GM18508 (cell line): ENCODE measurements around the gene CALHM3.
"Not testable (repeated sequence)": the region's sequence is repeated elsewhere in the genome, so short reads cannot be mapped to it uniquely, and the experiment has no call there.

ENCODE experiments used
- ATAC-seq: cut with Tn5 transposase; IDR thresholded peaks from one replicate; pipeline ENCODE4 v1.9.1; 2021; ENCODE audit warnings: moderate number of reproducible peaks; ENCODE audit not compliant: insufficient read depth, unreplicated experiment

Gene CALHM3

DNA sequence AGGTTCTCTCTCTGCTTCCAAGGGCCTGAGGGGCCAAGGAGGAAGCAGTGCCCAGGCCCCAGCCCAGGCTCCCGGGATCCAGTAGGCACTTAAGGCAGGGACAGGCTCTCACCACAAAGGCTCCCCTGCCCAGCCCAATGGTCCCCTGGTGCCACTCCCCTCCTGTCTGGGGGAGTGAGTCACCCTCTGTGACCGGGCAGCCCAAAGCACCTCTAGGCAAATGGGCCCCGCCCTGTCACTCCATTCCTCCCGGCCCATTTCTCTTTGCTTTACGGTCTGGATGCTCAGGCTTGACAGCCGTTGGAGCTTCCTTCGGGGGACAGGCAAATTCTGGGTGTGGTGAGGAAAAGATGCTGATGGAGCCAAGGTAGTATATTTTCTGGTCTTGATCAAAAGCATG lies at the start of gene CALHM3:
CALHM3 (minus strand) TSS at position 106 of the 400 bp plus-strand sequence. CDS start 208 bp downstream, outside the sequence.
- no peak for ATAC-seq

DNA sequence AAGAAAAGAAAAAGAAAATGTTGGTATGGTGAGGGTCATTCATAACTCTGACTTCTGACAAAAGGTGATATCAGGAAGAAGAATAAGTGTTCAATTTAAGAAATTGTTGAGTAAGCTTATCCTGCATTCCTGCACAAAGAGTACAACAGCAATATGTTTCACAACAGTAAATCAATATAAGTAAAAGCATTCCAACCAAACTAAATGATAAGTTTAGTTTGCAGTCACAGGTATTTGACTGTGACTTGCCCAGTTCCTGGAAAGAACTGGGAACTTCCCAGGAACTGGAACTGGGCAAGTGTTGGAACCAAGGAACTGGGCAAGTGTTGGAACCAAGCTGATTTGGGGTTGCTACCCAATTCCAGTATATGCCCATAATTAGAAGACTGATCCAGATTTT lies 49.5 kb upstream of the CALHM3 start:
- ATAC-seq: no peak

DNA sequence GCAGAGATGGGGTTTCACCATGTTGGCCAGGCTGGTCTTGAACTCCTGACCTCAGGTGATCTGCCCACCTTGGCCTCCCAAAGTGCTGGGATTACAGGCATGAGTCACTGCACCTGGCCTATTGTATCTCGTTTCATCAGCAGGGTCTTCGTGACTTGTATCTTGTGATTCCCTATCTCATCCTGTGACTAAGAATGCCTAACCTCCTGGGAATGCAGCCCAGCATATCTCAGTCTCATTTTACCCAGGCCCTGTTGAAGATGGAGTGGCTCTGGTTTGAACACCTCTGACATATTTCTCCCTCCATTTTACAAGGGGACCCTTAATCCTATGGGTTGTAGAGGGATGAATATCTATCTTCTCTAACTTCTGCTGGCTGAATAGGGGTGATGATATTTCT lies 48.4 kb upstream of the CALHM3 start:
- not testable (repeated sequence) for ATAC-seq

- no peak for ATAC-seq
These were observed 46.9 kb upstream of the CALHM3 start for GRCh38 chr10:103525901-103526300.

GRCh38 chr10:103523683-103524082 lies 44.6 kb upstream of the CALHM3 start:
- no peak for ATAC-seq

GRCh38 chr10:103522006-103522405 lies 43.0 kb upstream of the CALHM3 start:
- ATAC-seq: not testable (repeated sequence)

DNA sequence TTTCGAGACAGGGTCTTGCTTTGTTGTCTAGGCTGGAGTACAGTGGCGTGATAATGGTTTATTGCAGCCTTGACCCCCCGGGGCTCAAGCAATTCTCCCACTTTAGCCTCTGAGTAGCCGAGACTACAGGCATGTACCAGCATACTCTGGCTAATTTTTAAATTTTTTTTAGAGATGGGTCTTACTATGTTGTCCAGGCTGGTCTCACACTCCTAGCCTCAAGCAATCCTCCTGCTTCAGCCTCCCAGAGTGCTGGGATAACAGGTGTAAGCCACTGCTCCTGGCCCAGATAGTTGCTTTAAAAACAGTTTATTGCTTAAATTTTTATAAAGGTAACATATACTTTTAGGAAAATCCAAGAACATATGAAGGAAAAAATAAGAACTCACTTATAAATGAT lies 40.8 kb upstream of the CALHM3 start:
- no peak for ATAC-seq

GRCh38 chr10:103517234-103518085 lies 38.4 kb upstream of the CALHM3 start:
- no peak for ATAC-seq

DNA sequence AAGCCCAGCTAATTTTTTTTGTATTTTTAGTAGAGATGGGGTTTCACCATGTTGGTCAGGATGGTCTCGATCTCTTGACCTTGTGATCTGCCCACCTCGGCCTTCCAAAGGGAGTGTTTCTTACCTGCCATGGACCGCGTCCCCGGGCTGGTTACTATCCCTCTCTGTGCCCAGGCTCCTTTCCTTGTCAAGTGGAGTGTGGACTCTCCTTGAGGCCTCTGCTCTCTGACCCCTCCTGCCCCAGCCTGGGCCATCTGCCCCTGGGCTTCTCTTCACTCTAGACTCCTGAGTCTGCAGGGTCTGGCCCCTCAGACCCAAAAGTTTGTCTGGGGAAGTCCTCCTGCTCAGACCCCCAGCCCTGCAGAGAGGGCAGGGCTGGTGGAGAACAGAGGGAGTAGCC lies 35.2 kb upstream of the CALHM3 start:
- no peak for ATAC-seq

- ATAC-seq: no peak
These were observed 34.5 kb upstream of the CALHM3 start for GRCh38 chr10:103513380-103514060.

- ATAC-seq: no peak
These were observed 33.7 kb upstream of the CALHM3 start for GRCh38 chr10:103512591-103513379.

- ATAC-seq: no peak
These were observed 33.1 kb upstream of the CALHM3 start for GRCh38 chr10:103512166-103512565.

- no peak for ATAC-seq
These were observed 32.0 kb upstream of the CALHM3 start for GRCh38 chr10:103510791-103511752.

DNA sequence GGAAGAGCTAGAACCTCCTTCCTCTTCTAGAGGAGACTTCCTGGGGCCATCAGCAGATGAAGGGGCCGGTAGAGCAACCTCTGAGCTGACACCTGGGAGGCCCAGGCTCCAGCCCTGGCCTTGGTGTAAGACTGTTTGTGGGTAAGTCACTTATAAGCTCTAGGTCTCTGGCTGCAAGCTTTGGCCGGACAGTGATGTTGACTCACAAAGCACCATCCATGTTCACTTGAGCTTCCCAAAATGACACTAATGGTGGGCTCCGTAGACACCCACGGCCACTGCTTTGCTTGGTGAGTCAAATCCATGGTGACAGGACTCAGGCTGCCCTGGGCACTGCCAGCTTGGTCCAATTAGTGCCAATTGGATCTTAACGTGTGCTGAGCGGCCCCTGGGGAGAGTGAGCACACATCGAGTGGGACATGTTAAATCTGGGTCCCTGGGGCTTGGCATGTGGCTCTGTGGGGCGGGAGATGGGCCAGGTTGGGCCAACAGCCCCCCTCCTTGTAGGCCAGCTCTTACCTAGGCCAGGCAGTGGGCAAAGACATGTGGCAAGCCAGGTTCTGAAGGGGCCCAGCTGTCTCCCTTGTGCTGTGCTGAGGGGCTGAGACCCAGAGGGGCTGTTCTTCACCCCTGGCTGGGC lies 31.1 kb upstream of the CALHM3 start:
- no peak for ATAC-seq

GRCh38 chr10:103507235-103508191 lies 28.5 kb upstream of the CALHM3 start:
- no peak for ATAC-seq

DNA sequence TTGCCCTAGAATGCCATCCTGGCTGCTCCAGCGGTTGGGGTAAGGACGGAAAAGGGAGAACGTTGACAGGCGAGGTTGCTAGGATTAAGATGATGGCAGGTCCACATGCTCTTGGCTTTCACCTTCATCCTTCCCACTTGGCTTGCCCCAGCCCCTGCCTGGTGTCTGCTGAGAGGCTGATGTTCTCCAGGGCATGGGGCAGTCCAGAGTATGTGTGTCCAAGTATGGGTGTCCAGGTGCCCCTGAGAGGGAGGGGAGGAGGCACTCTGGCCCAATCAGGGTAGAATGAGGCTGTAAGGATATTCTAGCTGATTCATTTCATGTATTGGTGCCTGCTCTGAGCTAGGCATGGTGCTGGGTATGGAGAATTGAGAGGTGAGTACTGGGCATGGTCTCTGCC lies 27.0 kb upstream of the CALHM3 start:
- ATAC-seq: no peak

DNA sequence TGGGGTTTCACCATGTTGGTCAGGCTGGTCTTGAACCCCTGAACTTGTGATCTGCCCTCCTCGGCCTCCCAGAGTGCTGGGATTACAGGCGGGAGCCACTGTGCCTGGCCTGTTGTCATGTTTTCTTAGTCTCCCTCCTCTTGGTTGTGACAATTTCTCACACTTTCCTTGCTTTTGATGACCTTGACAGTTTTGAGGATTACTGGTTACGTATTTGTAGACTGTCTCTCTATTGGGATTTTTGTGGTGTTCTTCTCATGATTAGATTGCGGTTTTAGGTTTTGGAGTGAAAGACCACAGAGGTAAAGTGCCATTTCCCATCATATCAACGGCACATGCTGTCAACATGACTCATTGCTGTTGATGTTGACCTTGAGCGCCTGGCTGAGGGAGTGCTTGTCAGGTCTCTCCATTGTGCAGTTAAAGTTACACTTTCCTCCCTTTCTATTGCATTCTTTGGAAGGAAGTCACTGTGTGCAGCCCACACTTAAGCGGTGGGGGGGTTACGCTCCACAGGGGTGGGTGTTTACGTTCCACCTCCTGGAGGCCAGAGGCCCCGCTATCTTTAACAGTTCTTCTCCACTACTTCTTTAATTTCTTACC lies 25.2 kb upstream of the CALHM3 start:
- no peak for ATAC-seq

DNA sequence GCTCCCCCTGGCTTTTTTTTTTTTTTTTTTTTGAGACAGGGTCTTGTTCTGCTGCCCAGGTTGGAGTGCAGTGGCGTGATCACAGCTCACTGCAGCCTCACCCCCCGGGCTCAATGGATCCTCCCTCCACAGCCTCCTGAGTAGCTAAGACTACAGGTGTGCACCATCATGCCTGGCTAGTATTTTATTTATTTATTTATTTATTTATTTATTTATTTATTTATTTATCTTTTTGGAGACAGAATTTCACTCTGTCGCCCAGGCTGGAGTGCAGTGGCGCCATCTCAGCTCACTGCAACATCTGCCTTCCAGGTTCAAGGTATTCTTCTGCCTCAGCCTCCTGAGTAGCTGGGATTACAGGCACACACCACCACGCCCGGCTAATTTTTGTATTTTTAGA lies 24.7 kb upstream of the CALHM3 start:
- ATAC-seq: not testable (repeated sequence)
